A549 (cell line): ENCODE data around the gene TCF23.

Experiments used
- CTCF ChIP-seq: fragments of >200 bp; sonication (Bioruptor Twin); formaldehyde crosslinking; IDR thresholded peaks from 3 replicates; pipeline ENCODE4 v1.5.1; 2016
- NPAS2 ChIP-seq: fragments of 250-450 bp; sonication (Bioruptor Pico); IDR thresholded peaks from 2 replicates; pipeline ENCODE4 v1.8.0; 2022; ENCODE audit warnings: mild to moderate bottlenecking, moderate library complexity, borderline replicate concordance
- POLR2AphosphoS2 ChIP-seq: conservative IDR thresholded peaks from 2 replicates; pipeline ENCODE4 v1.6.1; 2012; ENCODE audit warnings: low read length, improper control_type of control experiment, inconsistent platforms

- TF ChIP-seq CTCF: no peak
- TF ChIP-seq NPAS2: no peak
- TF ChIP-seq POLR2AphosphoS2: no peak
Measured at GRCh38 chr2:27134781-27135477, 13.9 kb upstream of the TCF23 start.
